Neural cell (in vitro differentiated cells): ENCODE data around the gene CACNA2D1. TPM values are rescaled to one million over a fixed set of nuclear protein-coding genes. Genes with fewer than 3 reads are reported as not detected.

ENCODE experiments used
- H2AFZ ChIP-seq: fragments of 200-600, 300-800 bp; sonication (generic), shearing (Covaris generic); 2 replicates; pipeline ENCODE4 v1.6.0; 2014; ENCODE audit warnings: low read depth, mild to moderate bottlenecking, antibody characterized with exemption, low read length, moderate library complexity
- H3F3A ChIP-seq: fragments of 200-600 bp; shearing (Covaris generic); 2 replicates; pipeline ENCODE4 v1.6.1; 2016; ENCODE audit warnings: mild to moderate bottlenecking, moderate library complexity, mixed read lengths, antibody characterized with exemption, low read length; ENCODE audit not compliant: insufficient read depth, poor library complexity, severe bottlenecking
- H3K27ac ChIP-seq: fragments of 200-600, 300-800 bp; sonication (generic), shearing (Covaris generic); 2 replicates; pipeline ENCODE4 v1.5.1; 2014; ENCODE audit warnings: mild to moderate bottlenecking, low read length, moderate library complexity
- H3K27me3 ChIP-seq: fragments of 300-800, 200-600 bp; sonication (generic), shearing (Covaris generic); 2 replicates; pipeline ENCODE4 v1.6.0; 2014; ENCODE audit warnings: mild to moderate bottlenecking, low read depth, low read length, moderate library complexity; ENCODE audit not compliant: insufficient read depth
- H3K36me3 ChIP-seq: fragments of 300-800, 200-600 bp; sonication (generic), shearing (Covaris generic); 2 replicates; pipeline ENCODE4 v1.5.1; 2014; ENCODE audit warnings: mild to moderate bottlenecking, antibody characterized with exemption, low read length, moderate library complexity; ENCODE audit not compliant: insufficient read depth
- H3K4me2 ChIP-seq: fragments of 300-800, 200-600 bp; sonication (generic), shearing (Covaris generic); 2 replicates; pipeline ENCODE4 v1.6.0; 2014; ENCODE audit warnings: mild to moderate bottlenecking, low read length
- H3K4me3 ChIP-seq: fragments of 300-800, 200-600 bp; sonication (generic), shearing (Covaris generic); 2 replicates; pipeline ENCODE4 v1.5.1; 2014; ENCODE audit warnings: mild to moderate bottlenecking, low read length, moderate library complexity
- H3K79me2 ChIP-seq: fragments of 200-600 bp; shearing (Covaris generic); replicated peaks from 2 replicates; pipeline ENCODE4 v1.6.0; 2014; ENCODE audit warnings: mild to moderate bottlenecking, low read length, moderate library complexity; ENCODE audit not compliant: insufficient read depth
- H3K9ac ChIP-seq: fragments of 300-800, 200-600 bp; sonication (generic), shearing (Covaris generic); 2 replicates; pipeline ENCODE4 v1.6.1; 2016; ENCODE audit warnings: mild to moderate bottlenecking, low read length, mixed read lengths
- H3K9me2 ChIP-seq: fragments of 200-600 bp; shearing (Covaris generic); 2 replicates; pipeline ENCODE4 v1.6.1; 2016; ENCODE audit warnings: mild to moderate bottlenecking, low read length, mixed read lengths; ENCODE audit not compliant: insufficient read depth
- H3K9me3 ChIP-seq: fragments of 200-600, 300-800 bp; sonication (generic), shearing (Covaris generic); 2 replicates; pipeline ENCODE4 v1.6.1; 2016; ENCODE audit warnings: mild to moderate bottlenecking, mixed run types, low read length, moderate library complexity, mixed read lengths
- H4K20me1 ChIP-seq: fragments of 200-600 bp; shearing (Covaris generic); 2 replicates; pipeline ENCODE4 v1.6.1; 2016; ENCODE audit warnings: mild to moderate bottlenecking, mixed run types; ENCODE audit not compliant: insufficient read depth
- EP300 ChIP-seq: fragments of 450-650 bp; conservative IDR thresholded peaks from 2 replicates; pipeline ENCODE4 v1.6.1; 2014; ENCODE audit warnings: antibody characterized with exemption, mild to moderate bottlenecking, moderate library complexity; ENCODE audit not compliant: poor library complexity, severe bottlenecking
- EZH2 ChIP-seq: fragments of 200-600, 300-800 bp; shearing (Covaris generic), sonication (generic); IDR thresholded peaks from 2 replicates; pipeline ENCODE4 v1.6.1; 2014; ENCODE audit warnings: antibody characterized with exemption, low read length, borderline replicate concordance, mild to moderate bottlenecking; ENCODE audit not compliant: insufficient read depth, poor library complexity, severe bottlenecking
- MXI1 ChIP-seq: fragments of 450-650 bp; conservative IDR thresholded peaks from 2 replicates; pipeline ENCODE4 v1.6.1; 2014; ENCODE audit warnings: antibody characterized with exemption, mild to moderate bottlenecking; ENCODE audit not compliant: poor library complexity, severe bottlenecking
- POLR2AphosphoS5 ChIP-seq: IDR thresholded peaks from 2 replicates; pipeline ENCODE4 v1.6.1; 2012
- RAD21 ChIP-seq: fragments of 450-650 bp; conservative IDR thresholded peaks from 2 replicates; pipeline ENCODE4 v1.6.1; 2014; ENCODE audit warnings: antibody characterized with exemption, mild to moderate bottlenecking, moderate library complexity
- REST ChIP-seq: IDR thresholded peaks from 2 replicates; pipeline ENCODE4 v1.6.1; 2012; ENCODE audit warnings: borderline replicate concordance
- SMC3 ChIP-seq: fragments of 450-650 bp; conservative IDR thresholded peaks from 2 replicates; pipeline ENCODE4 v1.6.1; 2014; ENCODE audit warnings: antibody characterized with exemption, mild to moderate bottlenecking, moderate library complexity; ENCODE audit not compliant: poor library complexity
- TAF1 ChIP-seq: IDR thresholded peaks from 2 replicates; pipeline ENCODE4 v1.6.1; 2012; ENCODE audit warnings: low read depth
- polyA plus RNA-seq: library from polyadenylated mRNA; depleted of rRNA; stranded (reverse); fragments of >200 nt; gene quantifications from 2 replicates; pipeline ENCODE4 v1.2.3, GENCODE V29; 2014
- TF ChIP-seq, protein P1 (sequence below): fragments of 450-650 bp; IDR thresholded peaks from 2 replicates; pipeline ENCODE4 v1.5.1; 2014; ENCODE audit warnings: antibody characterized with exemption, mild to moderate bottlenecking, moderate library complexity; ENCODE audit not compliant: poor library complexity, severe bottlenecking

Gene CACNA2D1
- polyA plus RNA-seq, 1 donor from 2014 or later, result 7.0 TPM

DNA sequence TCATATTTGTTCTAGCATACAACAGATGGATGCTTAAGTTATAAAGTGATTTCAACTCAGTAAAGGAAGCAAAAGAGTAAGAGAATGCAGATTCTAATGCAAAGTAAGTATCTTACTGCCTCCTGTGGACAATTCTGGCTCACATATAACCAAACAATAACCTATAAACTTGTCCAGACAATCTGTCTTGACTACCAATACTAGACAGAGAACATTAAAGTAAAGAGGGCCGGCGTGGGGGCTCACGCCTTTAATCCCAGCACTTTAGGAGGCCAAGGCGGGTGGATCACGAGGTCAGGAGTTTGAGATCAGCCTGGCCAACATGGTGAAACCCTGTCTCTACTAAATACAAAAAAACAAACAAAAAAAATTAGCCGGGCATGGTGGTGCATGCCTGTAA, 329.3 kb downstream of the CACNA2D1 start:
- H3K27me3 ChIP-seq, result no peaks in the 10 kb centered on the region

GRCh38 chr7:82110146-82110840, 333.3 kb downstream of the CACNA2D1 start:
- H2AFZ ChIP-seq, result no peak overlapping the region
- no peaks in the 10 kb centered on the region for H3K9me2 ChIP-seq
- no peaks in the 10 kb centered on the region for H3F3A ChIP-seq
- H3K4me2 ChIP-seq, result no peak overlapping the region
- no peaks in the 10 kb centered on the region for H3K9me3 ChIP-seq
- no peaks in the 10 kb centered on the region for H4K20me1 ChIP-seq
- peak overlapping the region; percentile 7 for H3K27ac ChIP-seq
- no peak for TF ChIP-seq EP300
- peak; percentile 42 for TF ChIP-seq POLR2AphosphoS5
- TF ChIP-seq, protein P1, sequence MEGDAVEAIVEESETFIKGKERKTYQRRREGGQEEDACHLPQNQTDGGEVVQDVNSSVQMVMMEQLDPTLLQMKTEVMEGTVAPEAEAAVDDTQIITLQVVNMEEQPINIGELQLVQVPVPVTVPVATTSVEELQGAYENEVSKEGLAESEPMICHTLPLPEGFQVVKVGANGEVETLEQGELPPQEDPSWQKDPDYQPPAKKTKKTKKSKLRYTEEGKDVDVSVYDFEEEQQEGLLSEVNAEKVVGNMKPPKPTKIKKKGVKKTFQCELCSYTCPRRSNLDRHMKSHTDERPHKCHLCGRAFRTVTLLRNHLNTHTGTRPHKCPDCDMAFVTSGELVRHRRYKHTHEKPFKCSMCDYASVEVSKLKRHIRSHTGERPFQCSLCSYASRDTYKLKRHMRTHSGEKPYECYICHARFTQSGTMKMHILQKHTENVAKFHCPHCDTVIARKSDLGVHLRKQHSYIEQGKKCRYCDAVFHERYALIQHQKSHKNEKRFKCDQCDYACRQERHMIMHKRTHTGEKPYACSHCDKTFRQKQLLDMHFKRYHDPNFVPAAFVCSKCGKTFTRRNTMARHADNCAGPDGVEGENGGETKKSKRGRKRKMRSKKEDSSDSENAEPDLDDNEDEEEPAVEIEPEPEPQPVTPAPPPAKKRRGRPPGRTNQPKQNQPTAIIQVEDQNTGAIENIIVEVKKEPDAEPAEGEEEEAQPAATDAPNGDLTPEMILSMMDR, result no peak
- TF ChIP-seq MXI1, result no peak
- TF ChIP-seq REST, result no peak
- H3K36me3 ChIP-seq, result no peaks in the 10 kb centered on the region
- no peaks in the 10 kb centered on the region for H3K79me2 ChIP-seq
- no peaks in the 10 kb centered on the region for H3K27me3 ChIP-seq
- no peak overlapping the region for H3K4me3 ChIP-seq
- no peak overlapping the region for H3K9ac ChIP-seq

More for the DNA sequence above, 329.3 kb downstream of the CACNA2D1 start:
- no peaks in the 10 kb centered on the region for H3K9me2 ChIP-seq
- TF ChIP-seq POLR2AphosphoS5, result no peak
- no peak for TF ChIP-seq TAF1
- TF ChIP-seq EZH2, result no peak
- TF ChIP-seq SMC3, result no peak
- TF ChIP-seq, protein P1, result no peak
- TF ChIP-seq RAD21, result no peak
- TF ChIP-seq REST, result no peak
- H3K9me3 ChIP-seq, result no peaks in the 10 kb centered on the region
- H3K79me2 ChIP-seq, result no peaks in the 10 kb centered on the region
- H3K4me3 ChIP-seq, result no peak overlapping the region
- no peaks in the 10 kb centered on the region for H3F3A ChIP-seq
- no peaks in the 10 kb centered on the region for H3K36me3 ChIP-seq
- H3K4me2 ChIP-seq, result no peak overlapping the region
- H4K20me1 ChIP-seq, result no peaks in the 10 kb centered on the region
- no peak overlapping the region for H2AFZ ChIP-seq
- H3K9ac ChIP-seq, result no peak overlapping the region
- H3K27ac ChIP-seq, result no peak overlapping the region
